NCI-H526 treated with DMSO at 0.1 percent for 48 hours (cell line): Measurements from ENCODE around the gene MSI2.
"Not testable (repeated sequence)": the region's sequence is repeated elsewhere in the genome, so short reads cannot be mapped to it uniquely, and the experiment has no call there.

Experiments
- DNase-seq: peaks from one replicate; lab custom pipeline; 2025; lab: John Stamatoyannopoulos, UW

The MSI2 gene

GRCh38 chr17:57255776-57256681 lies at the start of gene MSI2:
Gene MSI2 (plus strand): TSS chr17:57256523. CDS start chr17:57256743, 220 bp downstream.
- DNase-seq: peak; percentile 64

GRCh38 chr17:57206928-57207327 lies 49.4 kb upstream of the MSI2 start:
- DNase-seq: no peak

- DNase-seq: no peak
Measured at GRCh38 chr17:57207396-57207795, 48.9 kb upstream of the MSI2 start.

- no peak for DNase-seq
Measured at GRCh38 chr17:57210224-57210553, 46.1 kb upstream of the MSI2 start.

- no peak for DNase-seq
Measured at GRCh38 chr17:57210972-57211411, 45.3 kb upstream of the MSI2 start.

- DNase-seq: no peak
Measured at GRCh38 chr17:57211543-57211942, 44.8 kb upstream of the MSI2 start.

GRCh38 chr17:57213180-57213825 lies 43.0 kb upstream of the MSI2 start:
- no peak for DNase-seq

GRCh38 chr17:57215317-57215716 lies 41.0 kb upstream of the MSI2 start:
- no peak for DNase-seq

- no peak for DNase-seq
Measured at GRCh38 chr17:57221366-57222350, 34.7 kb upstream of the MSI2 start.

GRCh38 chr17:57222422-57222821 lies 33.9 kb upstream of the MSI2 start:
- DNase-seq: not testable (repeated sequence)

- DNase-seq: no peak
Measured at GRCh38 chr17:57225127-57225526, 31.2 kb upstream of the MSI2 start.

GRCh38 chr17:57226793-57227192 lies 29.5 kb upstream of the MSI2 start:
- DNase-seq: no peak

- no peak for DNase-seq
Measured at GRCh38 chr17:57228911-57229310, 27.4 kb upstream of the MSI2 start.

GRCh38 chr17:57234061-57234738 lies 22.1 kb upstream of the MSI2 start:
- no peak for DNase-seq

- DNase-seq: no peak
Measured at GRCh38 chr17:57234739-57235092, 21.6 kb upstream of the MSI2 start.

- DNase-seq: no peak
Measured at GRCh38 chr17:57235124-57235523, 21.2 kb upstream of the MSI2 start.

GRCh38 chr17:57236686-57237299 lies 19.5 kb upstream of the MSI2 start:
- peak; percentile 18 for DNase-seq

GRCh38 chr17:57240648-57241047 lies 15.7 kb upstream of the MSI2 start:
- DNase-seq: no peak

GRCh38 chr17:57242148-57242547 lies 14.2 kb upstream of the MSI2 start:
- DNase-seq: no peak

GRCh38 chr17:57243171-57243622 lies 13.1 kb upstream of the MSI2 start:
- peak; percentile 33 for DNase-seq

- DNase-seq: no peak
Measured at GRCh38 chr17:57245786-57246185, 10.5 kb upstream of the MSI2 start.
